HCEC 1CT (cell line): Measurements from ENCODE around the gene DPP7.
"Not testable (repeated sequence)": the region's sequence is repeated elsewhere in the genome, so short reads cannot be mapped to it uniquely, and the experiment has no call there.

Experiments
- DNase-seq: peaks from one replicate; pipeline ENCODE4 v3.0.0-alpha.2; 2017

Gene DPP7

GRCh38 chr9:137147793-137148160, 33.2 kb upstream of the DPP7 start:
- DNase-seq = no peak

- no peak for DNase-seq
These were observed 32.7 kb upstream of the DPP7 start for GRCh38 chr9:137147091-137147792.

GRCh38 chr9:137146527-137146918, 32.0 kb upstream of the DPP7 start:
- no peak for DNase-seq

- no peak for DNase-seq
These were observed 31.4 kb upstream of the DPP7 start for GRCh38 chr9:137145731-137146526.

- DNase-seq = no peak
These were observed 28.9 kb upstream of the DPP7 start for GRCh38 chr9:137143459-137143858.

GRCh38 chr9:137141976-137142936, 27.7 kb upstream of the DPP7 start:
- DNase-seq = no peak

GRCh38 chr9:137141050-137141810, 26.7 kb upstream of the DPP7 start:
- DNase-seq = no peak

- no peak for DNase-seq
These were observed 25.8 kb upstream of the DPP7 start for GRCh38 chr9:137140151-137141012.

- DNase-seq = no peak
These were observed 25.1 kb upstream of the DPP7 start for GRCh38 chr9:137139468-137140150.

- DNase-seq = no peak
These were observed 24.4 kb upstream of the DPP7 start, which contains the start of gene GRIN1 for GRCh38 chr9:137138722-137139467. Gene GRIN1 (plus strand): TSS chr9:137139154. CDS start chr9:137139487, 333 bp downstream.

GRCh38 chr9:137138058-137138721, 23.7 kb upstream of the DPP7 start:
- DNase-seq = no peak

- no peak for DNase-seq
These were observed 22.5 kb upstream of the DPP7 start for GRCh38 chr9:137136881-137137607.

- no peak for DNase-seq
These were observed 21.8 kb upstream of the DPP7 start for GRCh38 chr9:137136261-137136880.

GRCh38 chr9:137135154-137135553, 20.6 kb upstream of the DPP7 start:
- not testable (repeated sequence) for DNase-seq

GRCh38 chr9:137134191-137134590, 19.7 kb upstream of the DPP7 start:
- DNase-seq = no peak

- no peak for DNase-seq
These were observed 15.7 kb upstream of the DPP7 start for GRCh38 chr9:137130176-137130755.

GRCh38 chr9:137129456-137130175, 15.1 kb upstream of the DPP7 start:
- peak; percentile 93 for DNase-seq
